ENCODE results near the gene WDR47. TPM values are rescaled to one million over a fixed set of nuclear protein-coding genes. Genes with fewer than 3 reads are reported as not detected.
"Not testable (repeated sequence)": the region's sequence is repeated elsewhere in the genome, so short reads cannot be mapped to it uniquely, and the experiment has no call there.

The WDR47 gene
- total RNA-seq, 4 donors from 2014 or later = 13.3 to 22.7 (median 18.3) TPM

DNA sequence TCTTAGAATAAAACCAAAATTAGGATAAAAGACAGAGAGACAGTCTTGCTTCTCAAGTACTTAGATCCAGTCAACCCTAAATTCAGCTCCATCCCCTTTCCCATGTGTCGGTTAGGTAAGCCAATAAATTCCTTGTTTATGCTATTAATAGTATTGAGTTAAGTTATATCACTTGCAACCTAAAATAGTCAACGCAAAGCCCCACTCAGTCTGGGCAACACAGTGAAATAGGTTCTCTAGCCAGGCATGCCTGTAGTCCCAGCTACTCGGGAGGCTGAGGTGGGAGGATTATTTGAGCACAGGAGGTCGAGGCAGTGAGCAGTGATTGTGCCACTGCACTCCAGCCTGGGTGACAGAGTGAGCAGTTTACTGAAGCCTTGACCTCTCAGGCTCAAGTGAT, 19.3 kb upstream of the WDR47 start:
- DNase-seq = no peak
- Histone ChIP-seq H3K36me3 (peaks cover 0 to 42% (median 17%) of the 10 kb centered on the region in 3 donors), H3K27ac (no peak overlapping the region), H3K9me3 (no peaks in the 10 kb centered on the region), H3K4me3 (no peak overlapping the region), H3K27me3 (no peaks in the 10 kb centered on the region), H3K4me1 (peaks cover 0 to 8% (median 0%) of the 10 kb centered on the region in 3 donors)
- intact Hi-C loops (cut with DNase I) = no loop called here
- 80 to 94% methylated on average over 4 of the region's 4 CpGs for WGBS, 2 donors
- TF ChIP-seq POLR2A (IDR thresholded peaks at IDR 0.05) = no peak
- TF ChIP-seq, protein P1, sequence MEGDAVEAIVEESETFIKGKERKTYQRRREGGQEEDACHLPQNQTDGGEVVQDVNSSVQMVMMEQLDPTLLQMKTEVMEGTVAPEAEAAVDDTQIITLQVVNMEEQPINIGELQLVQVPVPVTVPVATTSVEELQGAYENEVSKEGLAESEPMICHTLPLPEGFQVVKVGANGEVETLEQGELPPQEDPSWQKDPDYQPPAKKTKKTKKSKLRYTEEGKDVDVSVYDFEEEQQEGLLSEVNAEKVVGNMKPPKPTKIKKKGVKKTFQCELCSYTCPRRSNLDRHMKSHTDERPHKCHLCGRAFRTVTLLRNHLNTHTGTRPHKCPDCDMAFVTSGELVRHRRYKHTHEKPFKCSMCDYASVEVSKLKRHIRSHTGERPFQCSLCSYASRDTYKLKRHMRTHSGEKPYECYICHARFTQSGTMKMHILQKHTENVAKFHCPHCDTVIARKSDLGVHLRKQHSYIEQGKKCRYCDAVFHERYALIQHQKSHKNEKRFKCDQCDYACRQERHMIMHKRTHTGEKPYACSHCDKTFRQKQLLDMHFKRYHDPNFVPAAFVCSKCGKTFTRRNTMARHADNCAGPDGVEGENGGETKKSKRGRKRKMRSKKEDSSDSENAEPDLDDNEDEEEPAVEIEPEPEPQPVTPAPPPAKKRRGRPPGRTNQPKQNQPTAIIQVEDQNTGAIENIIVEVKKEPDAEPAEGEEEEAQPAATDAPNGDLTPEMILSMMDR (IDR thresholded peaks at IDR 0.05) = no peak

DNA sequence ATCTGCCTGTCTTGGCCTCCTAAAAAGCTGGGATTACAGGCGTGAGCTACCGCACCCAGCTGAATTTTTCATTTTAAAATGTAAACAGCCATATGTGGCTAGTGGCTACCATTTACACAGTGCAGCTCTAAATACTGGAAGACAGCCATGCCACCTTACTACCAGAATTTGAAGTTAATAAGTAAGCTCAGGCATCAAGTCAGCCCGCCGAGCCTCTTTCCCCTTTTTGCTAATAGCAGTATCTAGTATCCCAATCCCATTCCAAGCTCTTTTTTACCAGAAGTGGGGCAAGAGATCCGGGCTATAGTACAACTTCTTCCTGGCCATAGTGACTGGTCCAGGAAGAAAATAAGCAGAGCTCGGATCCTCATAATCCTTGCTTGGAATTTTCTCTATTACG, 18.8 kb upstream of the WDR47 start:
- H3K4me1 ChIP-seq = peaks cover 0 to 13% (median 0%) of the 10 kb centered on the region in 3 donors
- intact Hi-C loops (cut with DNase I) = no loop called here
- H3K9me3 ChIP-seq = no peaks in the 10 kb centered on the region
- no peak overlapping the region for H3K27ac ChIP-seq
- no peak for TF ChIP-seq POLR2A (IDR thresholded peaks at IDR 0.05)
- TF ChIP-seq, protein P1 (IDR thresholded peaks at IDR 0.05) = no peak
- DNase-seq = no peak
- WGBS, 2 donors = 88 to 94% methylated on average over 7 of the region's 7 CpGs
- peaks cover 0 to 37% (median 16%) of the 10 kb centered on the region in 3 donors for H3K36me3 ChIP-seq
- H3K27me3 ChIP-seq = no peaks in the 10 kb centered on the region
- no peak overlapping the region for H3K4me3 ChIP-seq

DNA sequence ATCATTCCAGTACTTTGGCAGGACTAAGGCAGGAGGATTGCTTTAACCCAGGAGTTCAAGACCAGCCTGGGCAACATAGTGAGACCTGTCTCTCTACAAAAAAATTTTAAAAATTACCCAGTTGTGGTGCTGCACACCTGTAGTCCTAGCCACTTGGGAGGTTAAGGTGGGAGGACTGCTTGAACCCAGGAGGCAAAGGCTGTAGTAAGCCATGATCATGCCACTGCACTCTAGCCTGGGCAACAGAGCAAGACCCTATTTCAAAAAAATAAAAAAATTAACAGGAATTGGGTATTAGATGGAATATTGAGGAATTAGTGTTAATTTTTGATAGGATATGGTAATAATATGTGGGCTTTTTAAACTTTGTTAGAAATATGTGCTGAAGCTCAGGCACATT, 17.1 kb upstream of the WDR47 start:
- TF ChIP-seq, protein P1 (IDR thresholded peaks at IDR 0.05) = no peak
- no peak for TF ChIP-seq POLR2A (IDR thresholded peaks at IDR 0.05)
- Histone ChIP-seq H3K27ac (no peak overlapping the region), H3K9me3 (no peaks in the 10 kb centered on the region), H3K4me1 (peaks cover 0 to 14% (median 0%) of the 10 kb centered on the region in 3 donors), H3K4me3 (no peak overlapping the region), H3K27me3 (no peaks in the 10 kb centered on the region), H3K36me3 (peaks cover 0 to 20% (median 6%) of the 10 kb centered on the region in 3 donors)
- intact Hi-C loops (cut with DNase I) = no loop called here
- no peak for DNase-seq

DNA sequence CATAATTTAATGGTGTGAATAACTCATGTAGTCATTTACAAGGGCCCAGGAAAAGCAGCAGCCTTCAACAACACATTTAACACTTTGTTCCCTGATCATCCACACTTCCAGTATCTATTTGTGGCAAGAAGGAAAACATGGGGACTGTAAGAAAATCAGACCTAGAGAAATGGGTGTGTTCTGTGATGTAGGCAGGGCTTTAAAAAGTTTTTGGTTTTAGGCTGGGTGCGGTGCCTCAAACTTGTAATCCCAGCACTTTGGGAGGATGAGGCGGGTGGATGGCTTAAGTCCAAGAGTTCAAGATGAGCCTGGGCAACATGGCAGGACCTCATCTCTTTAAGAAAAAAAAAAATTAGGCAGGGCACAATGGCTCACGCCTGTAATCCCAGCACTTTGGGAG, 14.2 kb upstream of the WDR47 start:
- Histone ChIP-seq H3K4me3 (no peak overlapping the region), H3K36me3 (no peaks in the 10 kb centered on the region), H3K9me3 (no peaks in the 10 kb centered on the region), H3K27ac (peak overlapping the region in 2 of 4 donors; percentile 30 to 40), H3K4me1 (peaks cover 0 to 20% (median 0%) of the 10 kb centered on the region in 3 donors), H3K27me3 (no peaks in the 10 kb centered on the region)
- 65 to 87% methylated on average over 3 of the region's 3 CpGs for WGBS, 2 donors
- intact Hi-C loops (cut with DNase I) = no loop called here
- TF ChIP-seq, protein P1 (IDR thresholded peaks at IDR 0.05) = no peak
- TF ChIP-seq POLR2A (IDR thresholded peaks at IDR 0.05) = no peak
- DNase-seq = no peak

DNA sequence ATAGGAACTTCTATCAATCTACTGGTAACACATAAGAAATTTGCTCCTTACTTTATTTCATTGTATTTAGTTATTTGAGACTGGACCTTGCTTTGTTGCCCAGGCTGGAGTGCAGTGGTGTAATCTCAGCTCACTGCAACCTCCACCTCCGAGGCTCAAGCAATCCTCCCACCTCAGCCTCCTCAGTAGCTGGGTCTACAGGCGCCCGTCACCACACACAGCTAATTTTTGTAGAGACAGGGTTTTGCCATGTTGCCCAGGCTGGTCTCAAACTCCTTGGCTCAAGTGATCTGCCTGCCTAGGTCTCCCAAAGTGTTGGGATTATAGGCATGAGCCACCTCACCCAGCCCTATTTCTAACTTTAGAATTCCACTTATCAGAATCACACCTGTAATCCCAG, 10.2 kb upstream of the WDR47 start:
- H3K27me3 ChIP-seq; intact Hi-C loops (cut with DNase I); DNase-seq; H3K4me3 ChIP-seq; H3K27ac ChIP-seq; H3K36me3 ChIP-seq; H3K9me3 ChIP-seq: not testable (repeated sequence)
- H3K4me1 ChIP-seq = peaks cover 0 to 53% (median 7%) of the 10 kb centered on the region in 3 donors
- 96% methylated on average over 3 of the region's 3 CpGs for WGBS, 2 donors
